NCI-H226 (cell line): ENCODE results near the gene CNP.
A peak's percentile ranks its signal among the peaks of the same experiment; 100 is the strongest.

Experiments used
- DNase-seq: peaks from one replicate; pipeline ENCODE4 v3.0.0-alpha.2; 2015

Gene CNP

GRCh38 chr17:41942626-41943373 lies 23.8 kb upstream of the CNP start:
- DNase-seq: no peak

GRCh38 chr17:41943492-41943891 lies 23.1 kb upstream of the CNP start:
- no peak for DNase-seq

- no peak for DNase-seq
Measured at GRCh38 chr17:41944943-41945342, 21.7 kb upstream of the CNP start.

- DNase-seq: no peak
Measured at GRCh38 chr17:41948762-41949460, 17.7 kb upstream of the CNP start.

- no peak for DNase-seq
Measured at GRCh38 chr17:41956522-41956921, 10.1 kb upstream of the CNP start.

GRCh38 chr17:41957031-41957868 lies 9.3 kb upstream of the CNP start:
- peak; percentile 40 for DNase-seq

- DNase-seq: no peak
Measured at GRCh38 chr17:41957869-41958439, 8.6 kb upstream of the CNP start.

- DNase-seq: no peak
Measured at GRCh38 chr17:41959030-41959335, 7.6 kb upstream of the CNP start.

GRCh38 chr17:41959336-41960095 lies 7.1 kb upstream of the CNP start:
- peak; percentile 27 for DNase-seq

GRCh38 chr17:41962111-41962510 lies 4.5 kb upstream of the CNP start:
- DNase-seq: no peak

- DNase-seq: peak; percentile 19
Measured at GRCh38 chr17:41962768-41963434, 3.7 kb upstream of the CNP start.

GRCh38 chr17:41965694-41966462 lies 717 bp upstream of the CNP start:
- DNase-seq: peak; percentile 58

GRCh38 chr17:41967141-41967920 lies 736 bp downstream of the CNP start:
- DNase-seq: no peak

- DNase-seq: no peak
Measured at GRCh38 chr17:41967921-41968578, 1.5 kb downstream of the CNP start.

GRCh38 chr17:41968676-41969075 lies 2.1 kb downstream of the CNP start:
- DNase-seq: no peak

GRCh38 chr17:41970901-41971331 lies 4.3 kb downstream of the CNP start:
- no peak for DNase-seq

GRCh38 chr17:41971721-41972523 lies 5.3 kb downstream of the CNP start:
- no peak for DNase-seq

- DNase-seq: no peak
Measured at GRCh38 chr17:41972571-41973407, 6.2 kb downstream of the CNP start.
